Measurements from ENCODE around the gene PIP4K2A.
"Not testable (repeated sequence)": the region's sequence is repeated elsewhere in the genome, so short reads cannot be mapped to it uniquely, and the experiment has no call there.

Gene PIP4K2A

GRCh38 chr10:22742678-22743077, 28.3 kb upstream of the PIP4K2A start:
- H3K27ac ChIP-seq (ENCODE audit: low read length): peak overlapping the region; percentile 44; the same call in 1 of the 2 replicates
- H3K9me3 ChIP-seq (ENCODE audit: insufficient read depth, low read length): no peaks in the 10 kb centered on the region
- H3K36me3 ChIP-seq (replicated peaks; ENCODE audit: low read depth, low read length): peaks cover 5% of the 10 kb centered on the region
- H3K4me1 ChIP-seq (ENCODE audit: low read length): peaks cover 19% of the 10 kb centered on the region
- peak overlapping the region; percentile 48 for H3K4me2 ChIP-seq (ENCODE audit: low read length)
- no peak overlapping the region for H3K4me3 ChIP-seq (ENCODE audit: low read length)
- no peaks in the 10 kb centered on the region for H3K79me2 ChIP-seq (ENCODE audit: low read length)
- TF ChIP-seq EZH2phosphoT487 (IDR thresholded peaks at IDR 0.05; ENCODE audit: low read depth) (no peak), CTCF (IDR thresholded peaks at IDR 0.05; ENCODE audit: low read depth, low read length) (no peak)
- H4K20me1 ChIP-seq (ENCODE audit: insufficient read depth, low read length): no peaks in the 10 kb centered on the region
- no peak overlapping the region for H2AFZ ChIP-seq (ENCODE audit: low read depth, low read length)
- H3K9ac ChIP-seq (ENCODE audit: low read length): no peak overlapping the region
- no peaks in the 10 kb centered on the region for H3K27me3 ChIP-seq (ENCODE audit: low read depth, low read length)

GRCh38 chr10:22741631-22742030, 27.3 kb upstream of the PIP4K2A start:
- peaks cover 19% of the 10 kb centered on the region for H3K4me1 ChIP-seq (ENCODE audit: low read length)
- not testable (repeated sequence) for H4K20me1 ChIP-seq (ENCODE audit: insufficient read depth, low read length); H3K36me3 ChIP-seq (replicated peaks; ENCODE audit: low read depth, low read length); H3K9me3 ChIP-seq (ENCODE audit: insufficient read depth, low read length); H3K4me2 ChIP-seq (ENCODE audit: low read length); H3K27me3 ChIP-seq (ENCODE audit: low read depth, low read length); H3K79me2 ChIP-seq (ENCODE audit: low read length); H3K9ac ChIP-seq (ENCODE audit: low read length); H3K4me3 ChIP-seq (ENCODE audit: low read length); H3K27ac ChIP-seq (ENCODE audit: low read length); H2AFZ ChIP-seq (ENCODE audit: low read depth, low read length)

GRCh38 chr10:22740180-22740579, 25.8 kb upstream of the PIP4K2A start:
- no peak overlapping the region for H3K9ac ChIP-seq (ENCODE audit: low read length)
- H2AFZ ChIP-seq (ENCODE audit: low read depth, low read length): no peak overlapping the region
- H3K9me3 ChIP-seq (ENCODE audit: insufficient read depth, low read length): no peaks in the 10 kb centered on the region
- H3K27ac ChIP-seq (ENCODE audit: low read length): no peak overlapping the region
- H3K4me2 ChIP-seq (ENCODE audit: low read length): no peak overlapping the region
- no peak for TF ChIP-seq CTCF (IDR thresholded peaks at IDR 0.05; ENCODE audit: low read depth, low read length)
- no peak for TF ChIP-seq EZH2phosphoT487 (IDR thresholded peaks at IDR 0.05; ENCODE audit: low read depth)
- H3K79me2 ChIP-seq (ENCODE audit: low read length): no peaks in the 10 kb centered on the region
- H3K27me3 ChIP-seq (ENCODE audit: low read depth, low read length): no peaks in the 10 kb centered on the region
- peaks cover 5% of the 10 kb centered on the region for H3K36me3 ChIP-seq (replicated peaks; ENCODE audit: low read depth, low read length)
- no peaks in the 10 kb centered on the region for H4K20me1 ChIP-seq (ENCODE audit: insufficient read depth, low read length)
- no peak overlapping the region for H3K4me3 ChIP-seq (ENCODE audit: low read length)
- H3K4me1 ChIP-seq (ENCODE audit: low read length): peaks cover 19% of the 10 kb centered on the region

GRCh38 chr10:22737587-22737986, 23.2 kb upstream of the PIP4K2A start:
- H3K9ac ChIP-seq (ENCODE audit: low read length): no peak overlapping the region
- H3K4me3 ChIP-seq (ENCODE audit: low read length): no peak overlapping the region
- no peaks in the 10 kb centered on the region for H3K9me3 ChIP-seq (ENCODE audit: insufficient read depth, low read length)
- H3K27me3 ChIP-seq (ENCODE audit: low read depth, low read length): no peaks in the 10 kb centered on the region
- no peaks in the 10 kb centered on the region for H3K36me3 ChIP-seq (replicated peaks; ENCODE audit: low read depth, low read length)
- H3K4me2 ChIP-seq (ENCODE audit: low read length): no peak overlapping the region
- no peaks in the 10 kb centered on the region for H3K79me2 ChIP-seq (ENCODE audit: low read length)
- H3K4me1 ChIP-seq (ENCODE audit: low read length): peaks cover 5% of the 10 kb centered on the region
- TF ChIP-seq EZH2phosphoT487 (IDR thresholded peaks at IDR 0.05; ENCODE audit: low read depth): no peak
- no peak for TF ChIP-seq CTCF (IDR thresholded peaks at IDR 0.05; ENCODE audit: low read depth, low read length)
- no peak overlapping the region for H3K27ac ChIP-seq (ENCODE audit: low read length)
- no peaks in the 10 kb centered on the region for H4K20me1 ChIP-seq (ENCODE audit: insufficient read depth, low read length)
- no peak overlapping the region for H2AFZ ChIP-seq (ENCODE audit: low read depth, low read length)

GRCh38 chr10:22736134-22736533, 21.8 kb upstream of the PIP4K2A start:
- no peaks in the 10 kb centered on the region for H3K27me3 ChIP-seq (ENCODE audit: low read depth, low read length)
- H3K9me3 ChIP-seq (ENCODE audit: insufficient read depth, low read length): no peaks in the 10 kb centered on the region
- no peak overlapping the region for H3K4me3 ChIP-seq (ENCODE audit: low read length)
- no peak overlapping the region for H3K4me2 ChIP-seq (ENCODE audit: low read length)
- TF ChIP-seq EZH2phosphoT487 (IDR thresholded peaks at IDR 0.05; ENCODE audit: low read depth) (no peak), CTCF (IDR thresholded peaks at IDR 0.05; ENCODE audit: low read depth, low read length) (no peak)
- H3K79me2 ChIP-seq (ENCODE audit: low read length): no peaks in the 10 kb centered on the region
- no peak overlapping the region for H3K27ac ChIP-seq (ENCODE audit: low read length)
- no peaks in the 10 kb centered on the region for H3K4me1 ChIP-seq (ENCODE audit: low read length)
- H4K20me1 ChIP-seq (ENCODE audit: insufficient read depth, low read length): no peaks in the 10 kb centered on the region
- no peak overlapping the region for H2AFZ ChIP-seq (ENCODE audit: low read depth, low read length)
- H3K9ac ChIP-seq (ENCODE audit: low read length): no peak overlapping the region
- no peaks in the 10 kb centered on the region for H3K36me3 ChIP-seq (replicated peaks; ENCODE audit: low read depth, low read length)
